Neural crest cell (in vitro differentiated cells): Measurements from ENCODE around the gene SPACA6. TPM values are rescaled to one million over a fixed set of nuclear protein-coding genes. Genes with fewer than 3 reads are reported as not detected.
"Not testable (repeated sequence)": the region's sequence is repeated elsewhere in the genome, so short reads cannot be mapped to it uniquely, and the experiment has no call there.

Experiments used
- DNase-seq: peaks from one replicate; pipeline ENCODE4 v3.0.0; 2021; ENCODE audit warnings: low read depth, mixed read lengths, low spot score
- H3K27ac Mint-ChIP-seq: one replicate; pipeline ENCODE4 v1.8.0; 2021; ENCODE audit warnings: mild to moderate bottlenecking, mixed read lengths; ENCODE audit not compliant: unreplicated experiment
- H3K27me3 Mint-ChIP-seq: 2 replicates; pipeline ENCODE4 v1.8.0; 2021; ENCODE audit warnings: low read depth, mild to moderate bottlenecking, mixed read lengths
- H3K36me3 Mint-ChIP-seq: 2 replicates; pipeline ENCODE4 v1.8.0; 2021; ENCODE audit warnings: low read depth, mild to moderate bottlenecking, mixed read lengths
- H3K4me1 Mint-ChIP-seq: 2 replicates; pipeline ENCODE4 v1.8.0; 2021; ENCODE audit warnings: mixed read lengths
- H3K4me3 Mint-ChIP-seq: one replicate; pipeline ENCODE4 v1.8.0; 2021; ENCODE audit warnings: mild to moderate bottlenecking, mixed read lengths
- H3K9me3 Mint-ChIP-seq: 2 replicates; pipeline ENCODE4 v1.8.0; 2021; ENCODE audit warnings: mixed read lengths
- CTCF ChIP-seq: fragments of 200-600 bp; sonication (generic); conservative IDR thresholded peaks from 2 replicates; pipeline ENCODE4 v1.5.0; 2021; ENCODE audit warnings: antibody characterized with exemption, mild to moderate bottlenecking
- total RNA-seq: library from RNA; stranded (reverse); gene quantifications from 2 replicates; pipeline ENCODE4 v1.2.1, GENCODE V29; 2021

SPACA6 gene
- total RNA-seq, 1 donor from 2014 or later: 4.2 TPM

GRCh38 chr19:51664997-51665396, 28.1 kb upstream of the SPACA6 start:
- peak; percentile 15 for TF ChIP-seq CTCF
- Mint-ChIP-seq H3K4me1 (no peaks in the 10 kb centered on the region), H3K27me3 (peaks cover 75% of the 10 kb centered on the region), H3K36me3 (no peaks in the 10 kb centered on the region), H3K27ac (no peak overlapping the region), H3K9me3 (peaks cover under 1% of the 10 kb centered on the region), H3K4me3 (no peak overlapping the region)
- DNase-seq: no peak

- H3K9me3 Mint-ChIP-seq: peaks cover 2% of the 10 kb centered on the region
- no peaks in the 10 kb centered on the region for H3K36me3 Mint-ChIP-seq
- no peak for DNase-seq
- no peak overlapping the region for H3K27ac Mint-ChIP-seq
- peaks cover 64% of the 10 kb centered on the region for H3K27me3 Mint-ChIP-seq
- no peak for TF ChIP-seq CTCF
- H3K4me1 Mint-ChIP-seq: no peaks in the 10 kb centered on the region
- H3K4me3 Mint-ChIP-seq: no peak overlapping the region
Measured at GRCh38 chr19:51668216-51668615, 24.9 kb upstream of the SPACA6 start.

GRCh38 chr19:51675911-51676565, 17.1 kb upstream of the SPACA6 start:
- H3K36me3 Mint-ChIP-seq, H3K4me1 Mint-ChIP-seq, H3K27ac Mint-ChIP-seq, DNase-seq, H3K4me3 Mint-ChIP-seq, H3K9me3 Mint-ChIP-seq: not testable (repeated sequence)
- peaks cover 52% of the 10 kb centered on the region for H3K27me3 Mint-ChIP-seq
- peak; percentile 53 for TF ChIP-seq CTCF

- peaks cover 54% of the 10 kb centered on the region for H3K27me3 Mint-ChIP-seq
- no peak overlapping the region for H3K4me3 Mint-ChIP-seq
- no peak overlapping the region for H3K27ac Mint-ChIP-seq
- H3K4me1 Mint-ChIP-seq: no peaks in the 10 kb centered on the region
- TF ChIP-seq CTCF: no peak
- no peak for DNase-seq
- H3K36me3 Mint-ChIP-seq: no peaks in the 10 kb centered on the region
- peaks cover 3% of the 10 kb centered on the region for H3K9me3 Mint-ChIP-seq
Measured at GRCh38 chr19:51676566-51677083, 16.5 kb upstream of the SPACA6 start.

GRCh38 chr19:51680474-51680873, 12.7 kb upstream of the SPACA6 start:
- Mint-ChIP-seq H3K36me3 (no peaks in the 10 kb centered on the region), H3K4me3 (no peak overlapping the region), H3K27me3 (peaks cover 63% of the 10 kb centered on the region), H3K4me1 (no peaks in the 10 kb centered on the region), H3K9me3 (peaks cover 3% of the 10 kb centered on the region), H3K27ac (no peak overlapping the region)
- DNase-seq: no peak
- TF ChIP-seq CTCF: no peak
